HG02973 (cell line): ENCODE results near the gene MAP2.

ENCODE experiments used
- ATAC-seq: cut with Tn5 transposase; IDR thresholded peaks from one replicate; pipeline ENCODE4 v1.9.1; 2021; ENCODE audit warnings: moderate library complexity; ENCODE audit not compliant: unreplicated experiment

MAP2 gene

GRCh38 chr2:209526561-209526960 lies 102.7 kb downstream of the MAP2 start:
- peak; percentile 58 for ATAC-seq

GRCh38 chr2:209529579-209529978 lies 105.7 kb downstream of the MAP2 start:
- ATAC-seq, result no peak

GRCh38 chr2:209532321-209532720 lies 108.5 kb downstream of the MAP2 start:
- no peak for ATAC-seq

- ATAC-seq, result no peak
Observed at GRCh38 chr2:209533391-209533790, 109.5 kb downstream of the MAP2 start.

GRCh38 chr2:209534228-209534627 lies 110.4 kb downstream of the MAP2 start:
- ATAC-seq, result peak; percentile 65

- no peak for ATAC-seq
Observed at GRCh38 chr2:209536363-209536762, 112.5 kb downstream of the MAP2 start.

- no peak for ATAC-seq
Observed at GRCh38 chr2:209547726-209548125, 123.9 kb downstream of the MAP2 start.

- no peak for ATAC-seq
Observed at GRCh38 chr2:209549589-209549988, 125.7 kb downstream of the MAP2 start.

- ATAC-seq, result no peak
Observed at GRCh38 chr2:209553913-209554312, 130.1 kb downstream of the MAP2 start.

GRCh38 chr2:209556354-209556961 lies 132.6 kb downstream of the MAP2 start:
- ATAC-seq, result peak; percentile 51

- no peak for ATAC-seq
Observed at GRCh38 chr2:209560911-209561310, 137.1 kb downstream of the MAP2 start.

GRCh38 chr2:209563453-209563852 lies 139.6 kb downstream of the MAP2 start:
- ATAC-seq, result no peak

GRCh38 chr2:209564816-209565215 lies 141.0 kb downstream of the MAP2 start:
- ATAC-seq, result no peak

- no peak for ATAC-seq
Observed at GRCh38 chr2:209565896-209566582, 142.2 kb downstream of the MAP2 start.

GRCh38 chr2:209570194-209570593 lies 146.3 kb downstream of the MAP2 start:
- ATAC-seq, result no peak

- ATAC-seq, result no peak
Observed at GRCh38 chr2:209574515-209574914, 150.7 kb downstream of the MAP2 start.

- ATAC-seq, result no peak
Observed at GRCh38 chr2:209577376-209578357, 153.8 kb downstream of the MAP2 start.

- ATAC-seq, result no peak
Observed at GRCh38 chr2:209578394-209579001, 154.7 kb downstream of the MAP2 start.

- ATAC-seq, result no peak
Observed at GRCh38 chr2:209579230-209579749, 155.4 kb downstream of the MAP2 start.

- ATAC-seq, result no peak
Observed at GRCh38 chr2:209581040-209581439, 157.2 kb downstream of the MAP2 start.

GRCh38 chr2:209582281-209582680 lies 158.4 kb downstream of the MAP2 start:
- no peak for ATAC-seq
